LNCaP clone FGC (cell line): ENCODE data around the gene UBAC2.

Experiments
- DNase-seq: peaks from one replicate; pipeline ENCODE4 v3.0.0-alpha.2; 2011; ENCODE audit warnings: low read depth
- H3K4me3 ChIP-seq: 2 replicates; pipeline ENCODE4 v1.5.1; 2011; ENCODE audit warnings: mild to moderate bottlenecking, low read depth, low read length, control low read depth
- TF ChIP-seq, protein P1 (sequence below): IDR thresholded peaks from 2 replicates; pipeline ENCODE4 v1.5.1; 2012; ENCODE audit warnings: mild to moderate bottlenecking; ENCODE audit not compliant: control insufficient read depth, insufficient read depth; ENCODE audit errors: extremely low read depth

The UBAC2 gene

GRCh38 chr13:99432609-99433542 lies 232.2 kb downstream of the UBAC2 start:
- no peak for DNase-seq
- H3K4me3 ChIP-seq, result no peak overlapping the region
- TF ChIP-seq, protein P1, sequence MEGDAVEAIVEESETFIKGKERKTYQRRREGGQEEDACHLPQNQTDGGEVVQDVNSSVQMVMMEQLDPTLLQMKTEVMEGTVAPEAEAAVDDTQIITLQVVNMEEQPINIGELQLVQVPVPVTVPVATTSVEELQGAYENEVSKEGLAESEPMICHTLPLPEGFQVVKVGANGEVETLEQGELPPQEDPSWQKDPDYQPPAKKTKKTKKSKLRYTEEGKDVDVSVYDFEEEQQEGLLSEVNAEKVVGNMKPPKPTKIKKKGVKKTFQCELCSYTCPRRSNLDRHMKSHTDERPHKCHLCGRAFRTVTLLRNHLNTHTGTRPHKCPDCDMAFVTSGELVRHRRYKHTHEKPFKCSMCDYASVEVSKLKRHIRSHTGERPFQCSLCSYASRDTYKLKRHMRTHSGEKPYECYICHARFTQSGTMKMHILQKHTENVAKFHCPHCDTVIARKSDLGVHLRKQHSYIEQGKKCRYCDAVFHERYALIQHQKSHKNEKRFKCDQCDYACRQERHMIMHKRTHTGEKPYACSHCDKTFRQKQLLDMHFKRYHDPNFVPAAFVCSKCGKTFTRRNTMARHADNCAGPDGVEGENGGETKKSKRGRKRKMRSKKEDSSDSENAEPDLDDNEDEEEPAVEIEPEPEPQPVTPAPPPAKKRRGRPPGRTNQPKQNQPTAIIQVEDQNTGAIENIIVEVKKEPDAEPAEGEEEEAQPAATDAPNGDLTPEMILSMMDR, result no peak

- DNase-seq, result no peak
- TF ChIP-seq, protein P1, result no peak
- H3K4me3 ChIP-seq, result no peak overlapping the region
These were observed 233.0 kb downstream of the UBAC2 start for GRCh38 chr13:99433543-99434075.

DNA sequence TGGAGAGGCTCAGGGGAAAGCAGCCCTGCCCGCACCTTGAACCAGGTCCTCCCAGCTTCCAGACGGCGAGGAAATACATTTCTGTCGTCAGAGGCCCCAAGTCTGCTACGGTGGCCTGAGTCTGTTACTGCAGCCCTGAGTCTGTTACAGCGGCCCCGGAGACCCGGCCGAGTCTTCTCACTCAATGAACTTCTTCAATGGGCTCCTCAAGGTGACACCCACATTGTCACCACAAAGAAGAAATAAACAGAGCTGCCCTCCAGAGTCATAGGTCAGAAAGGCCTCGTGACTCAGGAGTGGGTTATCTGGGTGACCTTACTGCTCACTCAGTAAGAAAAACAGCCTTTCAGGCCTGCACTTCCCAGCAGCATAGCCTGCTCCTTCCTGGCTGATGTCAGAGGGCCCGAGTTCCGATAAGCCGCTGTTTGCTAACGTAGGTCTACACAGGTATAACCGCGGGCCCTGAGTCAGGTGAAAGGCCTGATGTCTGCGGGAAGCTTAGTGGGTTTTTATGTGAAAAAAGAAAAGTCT lies 233.7 kb downstream of the UBAC2 start:
- DNase-seq, result no peak
- TF ChIP-seq, protein P1, result no peak
- H3K4me3 ChIP-seq, result no peak overlapping the region

DNA sequence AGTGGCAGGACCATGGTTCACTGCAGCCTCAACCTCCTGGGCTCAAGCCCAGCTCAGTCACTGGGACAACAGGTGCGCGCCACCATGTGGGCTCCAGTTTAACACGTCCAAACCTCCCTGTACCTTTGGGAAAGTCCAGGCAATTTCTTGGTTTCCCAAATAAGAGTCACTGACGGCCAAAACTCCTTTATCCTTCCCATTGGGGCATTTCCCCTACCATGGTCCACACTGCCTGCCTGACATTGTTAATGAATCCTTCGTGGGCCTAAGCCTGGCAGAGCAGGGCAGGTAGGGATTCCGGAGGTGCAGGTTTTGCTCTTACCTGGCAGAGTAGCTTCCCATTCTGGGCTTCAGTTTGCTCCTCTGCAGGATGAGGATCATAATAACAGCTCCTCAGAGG lies 234.5 kb downstream of the UBAC2 start:
- TF ChIP-seq, protein P1, result no peak
- no peak overlapping the region for H3K4me3 ChIP-seq
- DNase-seq, result no peak

GRCh38 chr13:99435998-99436397 lies 235.3 kb downstream of the UBAC2 start:
- TF ChIP-seq, protein P1, result no peak
- no peak overlapping the region for H3K4me3 ChIP-seq
- DNase-seq, result no peak
